RWPE2 (cell line): ENCODE measurements around the gene THAP5.
A peak's percentile ranks its signal among the peaks of the same experiment; 100 is the strongest.

Source experiments
- ATAC-seq: fragments of 200-7000 bp; cut with Tn5 transposase; 3 replicates; pipeline ENCODE4 v1.9.1; 2021; ENCODE audit warnings: low read depth
- DNase-seq: peaks from one replicate; pipeline ENCODE4 v3.0.0-alpha.2; 2020; ENCODE audit warnings: low spot score
- H3K27ac ChIP-seq: fragments of 450-650 bp; 2 replicates; pipeline ENCODE4 v1.5.1; 2017; ENCODE audit warnings: mild to moderate bottlenecking; ENCODE audit not compliant: poor library complexity, severe bottlenecking
- H3K27me3 ChIP-seq: fragments of 250-450 bp; sonication (Bioruptor Pico); 2 replicates; pipeline ENCODE4 v1.5.1; 2021; ENCODE audit warnings: mild to moderate bottlenecking, moderate library complexity; ENCODE audit not compliant: insufficient read depth, poor library complexity, severe bottlenecking
- H3K36me3 ChIP-seq: fragments of 250-450 bp; sonication (Bioruptor Pico); 2 replicates; pipeline ENCODE4 v1.5.1; 2020; ENCODE audit warnings: low read depth, mild to moderate bottlenecking, moderate library complexity
- H3K4me1 ChIP-seq: fragments of 250-450 bp; sonication (Bioruptor Pico); 2 replicates; pipeline ENCODE4 v1.5.1; 2021; ENCODE audit warnings: mild to moderate bottlenecking, moderate library complexity; ENCODE audit not compliant: insufficient read depth, poor library complexity, severe bottlenecking
- H3K4me3 ChIP-seq: fragments of 250-450 bp; sonication (Bioruptor Pico); 2 replicates; pipeline ENCODE4 v1.5.1; 2021; ENCODE audit warnings: mild to moderate bottlenecking, moderate library complexity; ENCODE audit not compliant: severe bottlenecking
- H3K9me3 ChIP-seq: fragments of 250-450 bp; sonication (Bioruptor Pico); 2 replicates; pipeline ENCODE4 v1.5.1; 2021; ENCODE audit warnings: mild to moderate bottlenecking, moderate library complexity; ENCODE audit not compliant: severe bottlenecking
- TF ChIP-seq, protein P1 (sequence below): fragments of 450-650 bp; IDR thresholded peaks from one replicate; pipeline ENCODE4 v1.5.1; 2017; ENCODE audit warnings: mild to moderate bottlenecking, moderate library complexity; ENCODE audit not compliant: poor library complexity, severe bottlenecking

Gene THAP5

DNA sequence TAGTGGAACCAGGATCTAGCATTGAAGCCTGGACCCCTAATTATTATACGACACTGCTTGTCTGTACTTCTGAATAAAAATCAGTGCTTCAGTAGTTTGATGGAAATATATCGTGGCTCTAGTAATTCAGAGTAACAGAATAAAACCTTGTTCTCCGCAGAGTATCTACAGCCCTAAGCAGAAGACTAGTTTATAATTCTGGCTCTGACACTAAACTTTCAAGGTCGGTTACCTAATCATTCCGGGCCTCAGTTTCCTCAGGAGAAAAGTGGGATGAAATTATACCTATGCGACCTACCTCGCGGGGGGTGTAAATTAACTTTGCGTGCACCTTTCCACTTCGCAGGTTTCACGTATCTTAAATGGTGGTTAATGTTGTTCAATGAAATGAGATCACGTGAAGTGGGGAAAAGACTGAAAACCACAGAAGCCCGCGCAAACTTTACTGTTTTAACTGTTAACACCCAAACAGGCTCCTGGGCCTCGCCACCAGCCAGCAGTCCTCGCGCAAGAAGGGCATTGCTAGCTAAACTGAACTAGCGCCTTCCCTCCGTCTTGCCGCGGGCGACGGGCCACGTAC is 615 bp downstream of the THAP5 start:
- Histone ChIP-seq H3K4me1 (peaks cover 20% of the 10 kb centered on the region), H3K9me3 (no peaks in the 10 kb centered on the region), H3K27ac (peak overlapping the region; percentile 71), H3K27me3 (no peaks in the 10 kb centered on the region), H3K4me3 (peak overlapping the region; percentile 75), H3K36me3 (peaks cover 60% of the 10 kb centered on the region)
- TF ChIP-seq, protein P1, sequence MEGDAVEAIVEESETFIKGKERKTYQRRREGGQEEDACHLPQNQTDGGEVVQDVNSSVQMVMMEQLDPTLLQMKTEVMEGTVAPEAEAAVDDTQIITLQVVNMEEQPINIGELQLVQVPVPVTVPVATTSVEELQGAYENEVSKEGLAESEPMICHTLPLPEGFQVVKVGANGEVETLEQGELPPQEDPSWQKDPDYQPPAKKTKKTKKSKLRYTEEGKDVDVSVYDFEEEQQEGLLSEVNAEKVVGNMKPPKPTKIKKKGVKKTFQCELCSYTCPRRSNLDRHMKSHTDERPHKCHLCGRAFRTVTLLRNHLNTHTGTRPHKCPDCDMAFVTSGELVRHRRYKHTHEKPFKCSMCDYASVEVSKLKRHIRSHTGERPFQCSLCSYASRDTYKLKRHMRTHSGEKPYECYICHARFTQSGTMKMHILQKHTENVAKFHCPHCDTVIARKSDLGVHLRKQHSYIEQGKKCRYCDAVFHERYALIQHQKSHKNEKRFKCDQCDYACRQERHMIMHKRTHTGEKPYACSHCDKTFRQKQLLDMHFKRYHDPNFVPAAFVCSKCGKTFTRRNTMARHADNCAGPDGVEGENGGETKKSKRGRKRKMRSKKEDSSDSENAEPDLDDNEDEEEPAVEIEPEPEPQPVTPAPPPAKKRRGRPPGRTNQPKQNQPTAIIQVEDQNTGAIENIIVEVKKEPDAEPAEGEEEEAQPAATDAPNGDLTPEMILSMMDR, result no peak
- ATAC-seq, result no peak
- no peak for DNase-seq

DNA sequence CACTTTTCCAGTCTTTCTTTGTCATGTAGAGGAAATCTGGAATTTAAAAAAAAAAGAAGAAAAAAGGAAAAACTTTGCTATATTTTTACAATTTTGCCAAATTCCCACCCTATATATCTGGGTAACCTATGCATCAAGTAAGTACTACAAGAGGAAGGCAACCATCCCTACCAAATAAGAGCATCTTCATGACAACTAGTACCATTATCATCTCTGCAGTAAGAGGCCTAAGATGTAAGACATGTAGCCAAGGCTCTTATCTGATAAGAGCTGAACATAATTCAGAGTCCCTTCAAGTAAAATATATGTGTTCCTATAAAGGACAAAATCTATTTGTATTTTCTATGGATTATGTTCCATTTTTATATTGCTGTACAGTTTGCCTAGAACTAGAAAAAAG is 3.5 kb downstream of the THAP5 start:
- TF ChIP-seq, protein P1, result no peak
- Histone ChIP-seq H3K27me3 (no peaks in the 10 kb centered on the region), H3K4me3 (no peak overlapping the region), H3K27ac (no peak overlapping the region), H3K4me1 (peaks cover 11% of the 10 kb centered on the region), H3K9me3 (no peaks in the 10 kb centered on the region), H3K36me3 (peaks cover 45% of the 10 kb centered on the region)
- DNase-seq, result no peak
- ATAC-seq, result no peak

DNA sequence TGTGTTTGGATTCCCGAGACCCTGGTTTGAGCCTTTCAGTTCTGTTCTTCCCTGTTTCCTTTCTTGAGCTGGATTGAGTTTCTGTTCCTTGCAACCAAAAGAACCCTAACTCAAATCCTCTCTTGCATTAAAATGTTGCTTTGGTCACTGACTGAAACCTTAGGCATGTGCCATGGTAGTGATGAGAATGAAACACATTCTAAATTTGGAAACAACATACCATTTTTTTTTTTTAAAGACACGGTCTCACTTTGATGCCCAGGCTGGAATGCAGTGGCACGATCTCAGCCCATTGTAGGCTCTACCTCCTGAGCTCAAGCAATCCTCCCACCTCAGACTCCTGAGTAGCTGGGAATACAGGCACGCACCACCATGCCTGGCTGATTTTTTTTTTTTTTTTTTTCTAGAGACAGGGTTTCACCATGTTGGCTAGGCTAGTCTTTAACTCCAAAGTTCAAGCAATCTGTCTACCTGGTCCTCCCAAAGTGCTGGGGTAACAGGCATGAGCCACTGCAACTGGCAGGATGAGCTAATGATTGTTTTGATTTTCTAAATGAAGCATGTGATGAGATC is 8.4 kb downstream of the THAP5 start:
- peaks cover 5% of the 10 kb centered on the region for H3K9me3 ChIP-seq
- ATAC-seq (no peak), DNase-seq (no peak)
- TF ChIP-seq, protein P1, result no peak
- no peaks in the 10 kb centered on the region for H3K27me3 ChIP-seq
- H3K36me3 ChIP-seq, result peaks cover 30% of the 10 kb centered on the region
- H3K4me1 ChIP-seq, result no peaks in the 10 kb centered on the region
- no peak overlapping the region for H3K27ac ChIP-seq
- H3K4me3 ChIP-seq, result no peak overlapping the region

DNA sequence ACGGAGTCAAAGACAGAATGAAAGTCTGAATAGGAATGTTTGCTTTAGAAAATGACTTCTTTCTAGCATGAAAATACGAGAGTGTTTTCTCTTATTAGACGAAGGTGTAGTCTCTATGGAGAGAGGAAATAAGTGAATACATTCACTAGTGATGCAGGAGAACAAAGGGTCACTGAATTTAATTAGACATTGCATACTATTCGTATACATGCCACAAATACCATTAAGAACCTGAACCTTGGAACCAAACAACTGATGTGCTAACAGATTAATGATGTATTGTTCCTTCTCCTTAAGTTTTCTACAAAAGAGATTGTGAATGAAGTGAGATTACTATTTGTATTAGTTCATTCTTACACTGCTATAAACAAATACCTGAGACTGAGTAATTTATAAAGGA is 10.3 kb downstream of the THAP5 start:
- TF ChIP-seq, protein P1, result no peak
- no peak for ATAC-seq
- H3K9me3 ChIP-seq, result peaks cover 5% of the 10 kb centered on the region
- no peak overlapping the region for H3K4me3 ChIP-seq
- no peak for DNase-seq
- H3K27ac ChIP-seq, result no peak overlapping the region
- H3K36me3 ChIP-seq, result peaks cover 11% of the 10 kb centered on the region
- H3K27me3 ChIP-seq, result no peaks in the 10 kb centered on the region
- H3K4me1 ChIP-seq, result no peaks in the 10 kb centered on the region

DNA sequence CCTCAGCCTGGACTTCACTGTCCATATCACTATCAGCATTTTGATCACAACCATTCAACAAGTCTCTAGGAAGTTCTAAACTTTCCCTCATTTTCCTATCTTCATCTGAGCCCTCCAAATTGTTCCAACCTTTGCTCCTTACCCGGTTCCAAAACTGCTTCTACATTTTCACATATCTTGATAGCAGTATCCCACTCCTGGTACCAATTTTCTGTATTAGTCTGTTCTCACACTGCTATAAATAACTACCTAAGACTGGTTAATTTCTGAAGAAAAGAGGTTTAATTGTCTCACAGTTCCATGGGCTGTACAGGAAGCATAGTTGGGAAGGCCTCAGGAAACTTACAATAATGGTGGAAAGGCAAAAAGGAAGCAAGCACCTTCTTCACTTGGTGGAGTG is 11.9 kb downstream of the THAP5 start:
- ATAC-seq, result no peak
- Histone ChIP-seq H3K4me3 (no peak overlapping the region), H3K27ac (no peak overlapping the region), H3K36me3 (peaks cover 9% of the 10 kb centered on the region; the same call in 1 of the 2 replicates), H3K27me3 (no peaks in the 10 kb centered on the region), H3K4me1 (no peaks in the 10 kb centered on the region), H3K9me3 (peaks cover 5% of the 10 kb centered on the region)
- DNase-seq, result no peak
- TF ChIP-seq, protein P1, result no peak
